ENCODE measurements around the gene SLC8A2.
"Not testable (repeated sequence)": the region's sequence is repeated elsewhere in the genome, so short reads cannot be mapped to it uniquely, and the experiment has no call there.

SLC8A2 gene

DNA sequence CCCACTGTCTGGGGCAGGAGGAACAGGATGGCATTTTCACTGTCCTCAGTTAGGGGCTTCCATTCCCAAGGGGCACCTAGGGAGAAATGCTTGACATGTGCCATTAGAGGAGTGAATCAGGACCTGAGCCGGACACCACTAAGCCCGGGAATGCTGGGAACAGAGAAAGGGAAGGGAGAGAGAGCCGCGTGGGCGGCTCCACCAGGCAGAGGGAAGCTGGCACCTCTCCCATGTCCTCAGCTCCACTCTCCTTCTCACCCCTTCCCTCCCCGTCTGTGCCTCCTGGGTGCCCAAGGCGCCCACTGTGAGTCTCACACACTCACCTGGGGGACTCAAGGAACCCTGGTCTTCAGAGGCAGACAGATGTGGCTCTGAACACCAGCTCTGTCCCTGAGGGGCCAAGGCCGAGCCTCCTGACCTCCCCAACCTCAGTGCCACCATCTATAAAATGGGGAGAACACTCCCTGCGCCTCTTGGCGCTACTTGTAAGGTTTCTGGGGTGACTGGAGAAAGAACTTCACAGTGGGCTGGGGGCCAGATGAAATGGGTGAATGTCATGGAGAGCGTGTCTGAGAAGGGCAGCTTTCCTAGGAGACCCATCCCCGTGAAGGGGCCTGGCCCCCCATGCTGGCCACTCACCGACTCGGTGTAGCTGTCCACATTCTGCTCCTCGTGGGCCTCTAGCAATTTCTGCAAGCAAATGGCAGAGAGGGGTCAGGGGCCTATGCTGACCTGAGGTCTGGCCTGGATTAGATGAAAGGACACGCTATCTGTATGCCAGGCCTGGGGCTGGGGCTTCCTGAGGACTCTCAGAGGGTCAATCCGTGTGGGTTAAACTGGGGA, 17.6 kb upstream of the SLC8A2 start:
- in situ Hi-C loops (cut with HindIII; ENCODE audit: low sequenced_read_pairs): no loop called here
- H3K4me3 ChIP-seq (ENCODE audit: low read depth, low read length): no peak overlapping the region
- TF ChIP-seq, protein P1, sequence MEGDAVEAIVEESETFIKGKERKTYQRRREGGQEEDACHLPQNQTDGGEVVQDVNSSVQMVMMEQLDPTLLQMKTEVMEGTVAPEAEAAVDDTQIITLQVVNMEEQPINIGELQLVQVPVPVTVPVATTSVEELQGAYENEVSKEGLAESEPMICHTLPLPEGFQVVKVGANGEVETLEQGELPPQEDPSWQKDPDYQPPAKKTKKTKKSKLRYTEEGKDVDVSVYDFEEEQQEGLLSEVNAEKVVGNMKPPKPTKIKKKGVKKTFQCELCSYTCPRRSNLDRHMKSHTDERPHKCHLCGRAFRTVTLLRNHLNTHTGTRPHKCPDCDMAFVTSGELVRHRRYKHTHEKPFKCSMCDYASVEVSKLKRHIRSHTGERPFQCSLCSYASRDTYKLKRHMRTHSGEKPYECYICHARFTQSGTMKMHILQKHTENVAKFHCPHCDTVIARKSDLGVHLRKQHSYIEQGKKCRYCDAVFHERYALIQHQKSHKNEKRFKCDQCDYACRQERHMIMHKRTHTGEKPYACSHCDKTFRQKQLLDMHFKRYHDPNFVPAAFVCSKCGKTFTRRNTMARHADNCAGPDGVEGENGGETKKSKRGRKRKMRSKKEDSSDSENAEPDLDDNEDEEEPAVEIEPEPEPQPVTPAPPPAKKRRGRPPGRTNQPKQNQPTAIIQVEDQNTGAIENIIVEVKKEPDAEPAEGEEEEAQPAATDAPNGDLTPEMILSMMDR (IDR thresholded peaks at IDR 0.05; ENCODE audit: low read depth, low read length, missing control alignments): no peak
- DNase-seq (ENCODE audit: low read depth): no peak

DNA sequence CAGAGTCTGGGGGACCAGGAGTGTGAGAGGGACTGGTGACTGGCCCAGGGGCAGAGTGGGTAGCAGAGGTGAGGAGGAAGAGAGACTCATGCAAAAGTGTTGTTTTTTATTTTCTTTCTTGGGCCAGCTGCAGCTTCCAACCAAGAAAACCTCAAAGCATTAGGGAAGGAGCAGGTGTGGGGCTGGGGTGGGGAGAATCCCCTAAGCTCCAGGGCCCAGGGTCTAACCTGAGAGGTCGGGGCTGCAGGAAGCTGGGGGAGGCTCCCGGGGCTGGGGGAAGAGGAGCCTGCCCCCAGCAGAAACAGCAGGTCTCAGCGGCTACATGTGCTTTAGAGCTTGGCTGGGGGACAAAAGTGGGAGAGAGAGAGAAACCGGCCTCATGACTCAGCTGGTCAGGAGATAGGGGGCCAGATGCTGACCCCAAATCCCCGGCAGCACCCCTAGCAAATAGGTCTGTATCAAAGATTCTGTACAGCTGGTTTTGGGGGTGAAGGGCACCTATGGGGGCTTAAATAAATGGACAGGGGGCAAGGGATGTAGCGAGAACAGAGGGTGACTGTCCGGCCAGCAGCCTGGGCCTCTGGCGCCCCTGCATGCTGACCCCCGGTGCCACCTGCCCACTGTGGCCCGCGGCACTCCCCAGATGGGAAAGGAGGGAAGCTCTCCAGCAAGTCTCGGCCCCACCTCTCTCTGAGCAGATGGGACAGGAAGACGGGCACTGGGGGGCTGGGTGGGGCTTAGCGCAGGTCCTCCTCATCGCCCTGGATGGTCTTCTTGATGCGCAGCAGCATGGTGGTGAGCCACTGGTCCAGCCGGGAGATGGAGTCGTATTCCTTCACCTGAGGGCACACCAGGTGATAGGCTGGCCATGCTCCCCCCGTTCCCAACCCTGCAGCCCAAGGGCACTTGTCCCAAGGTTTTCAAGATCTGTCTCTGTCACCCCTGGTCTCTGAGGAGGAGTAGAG, 16.1 kb upstream of the SLC8A2 start:
- no peak for DNase-seq (ENCODE audit: low read depth)
- H3K4me3 ChIP-seq (ENCODE audit: low read depth, low read length): no peak overlapping the region
- in situ Hi-C loops (cut with HindIII; ENCODE audit: low sequenced_read_pairs): no loop called here
- TF ChIP-seq, protein P1 (IDR thresholded peaks at IDR 0.05; ENCODE audit: low read depth, low read length, missing control alignments): no peak

DNA sequence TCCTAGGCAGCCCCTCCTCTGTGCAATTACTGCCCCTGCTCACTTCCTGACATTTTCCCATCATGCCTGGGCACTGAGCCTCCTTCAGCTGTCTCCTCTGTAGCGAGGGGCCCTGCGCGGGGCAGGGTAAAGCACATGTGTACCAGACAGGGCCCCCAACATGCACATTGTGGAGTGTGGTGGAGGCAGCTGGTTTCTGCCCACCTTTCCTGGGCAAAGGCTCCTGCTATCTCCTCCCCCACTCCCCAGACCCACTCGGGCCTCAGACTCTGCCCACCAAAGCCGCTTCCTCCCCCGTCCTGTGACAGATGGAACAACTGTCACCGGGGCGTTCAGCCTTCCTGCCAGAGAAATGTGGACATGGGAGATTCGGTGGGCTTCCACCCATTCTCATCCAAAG, 15.2 kb upstream of the SLC8A2 start:
- in situ Hi-C loops (cut with HindIII; ENCODE audit: low sequenced_read_pairs): no loop called here
- TF ChIP-seq, protein P1 (IDR thresholded peaks at IDR 0.05; ENCODE audit: low read depth, low read length, missing control alignments): no peak
- DNase-seq (ENCODE audit: low read depth): no peak
- no peak overlapping the region for H3K4me3 ChIP-seq (ENCODE audit: low read depth, low read length)

DNA sequence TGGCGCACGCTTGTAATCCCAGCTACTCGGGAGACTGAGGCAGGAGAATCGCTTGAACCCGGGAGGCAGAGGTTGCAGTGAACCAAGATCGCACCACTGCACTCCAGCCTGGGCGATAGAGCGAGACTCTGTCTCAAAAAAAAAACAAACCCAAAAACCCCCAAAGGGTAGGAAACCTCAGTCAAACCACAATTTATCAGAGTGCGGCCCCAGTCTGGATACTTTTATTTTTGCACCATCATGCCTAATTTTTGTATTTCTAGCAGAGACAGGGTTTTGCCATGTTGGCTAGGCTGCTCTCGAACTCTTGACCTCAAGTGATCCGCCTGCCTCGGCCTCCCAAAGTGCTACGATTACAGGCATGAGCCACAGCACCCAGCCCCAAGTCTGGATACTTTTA, 14.5 kb upstream of the SLC8A2 start:
- DNase-seq (ENCODE audit: low read depth); in situ Hi-C loops (cut with HindIII; ENCODE audit: low sequenced_read_pairs); H3K4me3 ChIP-seq (ENCODE audit: low read depth, low read length): not testable (repeated sequence)

DNA sequence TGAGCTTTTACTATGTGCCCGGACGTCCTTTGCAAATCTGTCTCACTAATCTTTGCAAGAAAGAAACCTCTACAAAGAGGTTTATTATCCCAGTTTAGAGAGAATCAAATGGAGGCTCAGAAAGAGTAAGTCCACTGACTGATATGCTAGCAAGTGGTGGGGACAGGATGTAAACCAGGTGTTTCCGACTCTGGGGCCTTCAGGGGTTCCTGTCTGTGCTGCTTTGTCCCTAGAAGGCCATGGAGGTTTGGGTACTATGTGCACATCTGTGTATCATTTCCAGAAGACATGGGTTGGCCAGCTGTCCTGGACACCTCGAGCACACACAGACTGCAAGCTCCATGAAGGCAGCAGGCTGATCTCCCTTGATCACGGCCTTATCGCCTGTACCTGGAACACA, 13.5 kb upstream of the SLC8A2 start:
- in situ Hi-C loops (cut with HindIII; ENCODE audit: low sequenced_read_pairs): no loop called here
- TF ChIP-seq, protein P1 (IDR thresholded peaks at IDR 0.05; ENCODE audit: low read depth, low read length, missing control alignments): no peak
- no peak overlapping the region for H3K4me3 ChIP-seq (ENCODE audit: low read depth, low read length)
- no peak for DNase-seq (ENCODE audit: low read depth)

DNA sequence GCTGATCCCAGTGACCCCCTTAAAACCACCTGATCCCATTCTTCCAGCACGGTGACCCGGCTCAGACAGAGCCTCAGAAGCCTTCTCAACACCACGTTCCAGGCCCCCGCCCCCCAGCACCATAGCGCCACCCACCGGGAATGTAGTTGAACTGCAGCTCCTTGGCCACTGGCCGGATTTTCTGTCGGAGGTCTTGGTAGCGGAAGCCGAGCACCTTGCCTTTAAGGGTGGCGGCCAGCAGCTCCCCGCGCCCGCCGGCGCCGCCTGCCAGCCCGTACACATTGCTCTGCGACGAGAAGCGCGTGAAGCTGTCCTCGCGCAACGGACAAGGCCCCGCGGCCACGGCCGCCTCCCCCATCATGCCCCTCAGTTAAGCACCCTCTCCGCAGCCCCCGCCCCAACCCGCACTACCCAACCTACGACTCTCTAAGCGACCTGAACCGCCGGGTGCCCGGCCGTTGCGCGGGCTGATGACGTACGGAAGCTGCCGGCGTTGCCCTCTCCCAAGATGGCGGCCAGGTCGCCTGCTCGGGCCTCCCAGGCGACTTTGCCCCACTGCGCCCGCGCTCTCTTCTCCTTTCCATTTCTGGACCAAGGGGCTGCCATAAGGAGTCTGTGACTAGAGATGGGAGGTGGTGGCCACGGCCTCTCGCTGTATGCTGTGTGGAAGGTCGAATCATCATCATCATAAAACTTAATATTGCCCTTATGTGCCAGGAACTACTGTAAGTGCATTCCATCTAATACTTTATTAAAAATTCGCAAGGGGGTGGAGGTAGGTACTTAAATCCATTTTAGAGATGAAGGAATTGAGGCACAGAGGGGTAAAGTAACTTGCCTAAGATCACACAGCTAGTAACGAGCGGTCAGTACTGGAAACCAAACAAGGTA, 12.4 kb upstream of the SLC8A2 start, which contains the start of gene KPTN:
KPTN (minus strand) TSS at position 420 of the 891 bp plus-strand sequence; CDS start at position 361, 59 bp downstream.
- peak within 1 kb of the TSS; percentile 75 for H3K4me3 ChIP-seq (ENCODE audit: low read depth, low read length)
- in situ Hi-C loops (cut with HindIII; ENCODE audit: low sequenced_read_pairs): no loop called here
- TF ChIP-seq, protein P1 (IDR thresholded peaks at IDR 0.05; ENCODE audit: low read depth, low read length, missing control alignments): peak; percentile 96
- DNase-seq (ENCODE audit: low read depth): peak; percentile 78
